Aortic smooth muscle cell (primary cell): ENCODE results near the gene RMI2. TPM values are rescaled to one million over a fixed set of nuclear protein-coding genes. Genes with fewer than 3 reads are reported as not detected.

ENCODE experiments used
- total RNA-seq: library from RNA; depleted of rRNA; stranded (reverse); fragments of >200 nt; gene quantifications from 2 replicates; pipeline ENCODE4 v1.2.3, GENCODE V29; 2014

The RMI2 gene
- total RNA-seq, result 5.2 TPM in 2 replicates

DNA sequence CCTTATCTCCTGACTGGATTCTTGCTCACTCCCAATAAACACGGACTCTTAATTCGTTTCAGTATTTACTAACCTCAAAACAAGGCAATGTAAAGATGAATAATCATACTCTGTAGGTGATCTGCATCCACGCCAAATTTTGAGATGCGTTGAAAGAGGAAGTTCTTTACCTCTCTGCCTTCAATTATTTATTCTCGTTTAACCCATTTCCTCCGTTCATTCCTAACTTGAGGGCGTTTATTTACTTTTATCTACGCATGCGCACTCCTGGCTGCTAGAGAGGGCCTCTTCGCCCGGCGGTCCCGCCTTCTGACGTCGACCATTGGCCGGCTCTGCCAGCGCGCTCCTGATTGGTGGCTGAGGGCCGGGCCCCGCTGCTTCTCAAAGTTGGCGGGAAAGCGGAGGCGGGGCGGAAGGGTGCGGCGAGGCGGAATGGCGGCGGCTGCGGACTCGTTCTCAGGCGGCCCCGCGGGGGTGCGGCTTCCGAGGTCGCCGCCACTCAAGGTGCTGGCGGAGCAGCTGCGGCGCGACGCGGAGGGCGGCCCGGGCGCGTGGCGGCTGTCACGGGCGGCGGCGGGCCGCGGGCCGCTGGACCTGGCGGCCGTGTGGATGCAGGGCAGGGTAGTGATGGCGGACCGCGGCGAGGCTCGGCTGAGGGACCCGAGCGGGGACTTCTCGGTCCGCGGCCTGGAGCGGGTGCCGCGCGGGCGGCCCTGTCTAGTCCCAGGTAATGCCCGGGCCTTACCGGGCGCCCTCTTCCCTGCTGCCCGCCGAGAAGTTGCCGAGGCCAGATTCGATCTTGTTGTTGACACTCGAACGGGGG, at the start of gene RMI2:
Gene RMI2 (plus strand): TSS at position 420 of the 823 bp plus-strand sequence. CDS start 13 bp downstream, at position 433.

Other genes with a start within 250 kb of the RMI2 start
- 1.1 and 1.6 TPM in 2 replicates for gene SOCS1, start 89.3 kb upstream of the RMI2 start, total RNA-seq
- under 0.01 TPM in 1 of 2 replicates, not detected in the other for gene TNP2, start 76.1 kb upstream of the RMI2 start, total RNA-seq
- gene PRM3, start 71.8 kb upstream of the RMI2 start, total RNA-seq, result not detected in 2 replicates
- gene PRM2, start 69.0 kb upstream of the RMI2 start, total RNA-seq, result not detected in 2 replicates
- not detected in 2 replicates for gene PRM1, start 64.1 kb upstream of the RMI2 start, total RNA-seq
- gene LITAF, start 241.5 kb downstream of the RMI2 start, total RNA-seq, result 24.5 and 37.3 TPM in 2 replicates